B cell (primary cell): Measurements from ENCODE around the gene BANF2. TPM values are rescaled to one million over a fixed set of nuclear protein-coding genes. Genes with fewer than 3 reads are reported as not detected.

Source experiments
- ATAC-seq: fragments of 200-7000 bp; cut with Tn5 transposase; one replicate; pipeline ENCODE4 v1.10.0; 2021; ENCODE audit warnings: low read depth, mild to moderate bottlenecking, moderate number of reproducible peaks, moderate library complexity
- CTCF ChIA-PET: fragments of 350-600 bp; sonication (Branson Sonifier 250); formaldehyde crosslinking; loops from one replicate; lab custom pipeline; 2021; ENCODE audit warnings: antibody characterized with exemption, inconsistent platforms; lab: Charles Lee
- POLR2A ChIA-PET: fragments of 350-600 bp; sonication (Branson Sonifier 250); formaldehyde crosslinking; loops from one replicate; lab custom pipeline; 2021; ENCODE audit warnings: antibody characterized with exemption; lab: Charles Lee
- DNase-seq: peaks from one replicate; pipeline ENCODE4 v3.0.0; 2013
- H2AFZ ChIP-seq: 2 replicates; pipeline ENCODE4 v1.6.1; 2012; ENCODE audit warnings: mild to moderate bottlenecking, low read depth, low read length; ENCODE audit not compliant: insufficient read depth, poor library complexity, severe bottlenecking
- H3K27ac ChIP-seq, 2 donors: 1 replicate in 1 of 2; 2 replicates in 1 of 2; pipeline ENCODE4 v1.5.1; 2012 to 2013; ENCODE audit warnings: low read length in 2 of 2, mild to moderate bottlenecking in 2 of 2, moderate library complexity in 1 of 2
- H3K27me3 ChIP-seq, 4 experiments: fragments of 200-600 bp in 1 of 4; sonication (generic) in 1 of 4; replicated peaks in 1 of 4; 1 replicate in 2 of 4; 2 replicates in 2 of 4; pipeline versions ENCODE4 v1.6.1 to v1.7.0; 2013 to 2016; ENCODE audit warnings: low read length in 3 of 4, mild to moderate bottlenecking in 2 of 4, mixed read lengths in 1 of 4, moderate library complexity in 1 of 4; ENCODE audit not compliant: insufficient read depth in 4 of 4, control insufficient read depth in 3 of 4; ENCODE audit errors: control extremely low read depth in 1 of 4
- H3K36me3 ChIP-seq, 2 experiments: replicated peaks in 1 of 2; 1 replicate in 1 of 2; 2 replicates in 1 of 2; pipeline versions ENCODE4 v1.6.1 to v1.7.1; 2013; ENCODE audit warnings: low read length in 1 of 2; ENCODE audit not compliant: insufficient read depth in 2 of 2, control insufficient read depth in 1 of 2; ENCODE audit errors: control extremely low read depth in 1 of 2, extremely low read depth in 1 of 2
- H3K4me1 ChIP-seq, 2 donors: fragments of 200-600 bp in 1 of 2; sonication (generic) in 1 of 2; 1 replicate in 1 of 2; 2 replicates in 1 of 2; pipeline versions ENCODE4 v1.5.1 to v1.6.1; 2013 to 2017; ENCODE audit warnings: low read length in 2 of 2; ENCODE audit not compliant: control insufficient read depth in 2 of 2, insufficient read depth in 2 of 2
- H3K4me2 ChIP-seq: replicated peaks from 2 replicates; pipeline ENCODE3; 2012; ENCODE audit warnings: mild to moderate bottlenecking, low read depth, low read length; ENCODE audit not compliant: poor library complexity, severe bottlenecking
- H3K4me3 ChIP-seq, 5 experiments: fragments of 200-600 bp in 1 of 5; sonication (generic) in 1 of 5; 1 replicate in 3 of 5; 2 replicates in 2 of 5; pipeline versions ENCODE4 v1.5.1 to v1.7.0; 2011 to 2016; ENCODE audit warnings: low read length in 4 of 5, mild to moderate bottlenecking in 4 of 5, low read depth in 2 of 5, control low read depth in 1 of 5, moderate library complexity in 1 of 5; ENCODE audit not compliant: insufficient read depth in 1 of 5; ENCODE audit errors: control extremely low read depth in 1 of 5, extremely low read depth in 1 of 5
- H3K79me2 ChIP-seq: fragments of 200-600 bp; sonication (generic); one replicate; pipeline ENCODE4 v1.6.0; 2016; ENCODE audit warnings: low read length; ENCODE audit not compliant: control insufficient read depth, insufficient read depth
- H3K9ac ChIP-seq: fragments of 200-600 bp; sonication (generic); 2 replicates; pipeline ENCODE4 v1.6.1; 2017; ENCODE audit warnings: mild to moderate bottlenecking, low read length, moderate library complexity
- H3K9me3 ChIP-seq, 3 donors: one replicate each; pipeline versions ENCODE4 v1.6.1 to v1.7.1; 2013; ENCODE audit warnings: low read length in 2 of 3; ENCODE audit not compliant: control insufficient read depth in 2 of 3, insufficient read depth in 1 of 3; ENCODE audit errors: control extremely low read depth in 1 of 3
- H4K20me1 ChIP-seq: 2 replicates; pipeline ENCODE4 v1.6.0; 2012; ENCODE audit warnings: mild to moderate bottlenecking, low read length; ENCODE audit not compliant: insufficient read depth, control insufficient read depth, poor library complexity, severe bottlenecking
- H3K27ac Mint-ChIP-seq: one replicate; pipeline ENCODE4 v1.8.0; 2021; ENCODE audit warnings: mixed read lengths
- H3K27me3 Mint-ChIP-seq: one replicate; pipeline ENCODE4 v1.8.0; 2021; ENCODE audit warnings: mixed read lengths
- H3K4me1 Mint-ChIP-seq: one replicate; pipeline ENCODE4 v1.8.0; 2021; ENCODE audit warnings: mixed read lengths
- H3K4me3 Mint-ChIP-seq: one replicate; pipeline ENCODE4 v1.8.0; 2021; ENCODE audit warnings: mixed read lengths
- H3K9me3 Mint-ChIP-seq: one replicate; pipeline ENCODE4 v1.8.0; 2022; ENCODE audit warnings: mixed read lengths; ENCODE audit not compliant: insufficient read depth
- EZH2 ChIP-seq: IDR thresholded peaks from 2 replicates; pipeline ENCODE4 v1.6.1; 2012; ENCODE audit warnings: borderline replicate concordance, low read depth, mild to moderate bottlenecking, moderate library complexity, low read length; ENCODE audit not compliant: insufficient read depth, poor library complexity, severe bottlenecking
- WGBS: methylation state at CpG from one replicate; pipeline ENCODE4 v1.1.5; 2013; ENCODE audit warnings: missing lambda C conversion rate; ENCODE audit not compliant: insufficient coverage; 5-methylcytosine and 5-hydroxymethylcytosine counted together
- intact Hi-C: fragments of 100-400 bp; cut with micrococcal nuclease; formaldehyde crosslinking; loops from one replicate; pipeline ENCODE4 v1.10.0; 2022
- polyA plus RNA-seq: library from polyadenylated mRNA; depleted of rRNA; stranded (reverse); fragments of >200 nt; gene quantifications from 2 replicates; pipeline ENCODE4 v1.2.3, GENCODE V29; 2012
- total RNA-seq, 2 donors: library from RNA; stranded (reverse); fragments of 120-200 nt in 1 of 2; gene quantifications; 1 replicate in 1 of 2; 2 replicates in 1 of 2; pipeline versions ENCODE4 v1.2.3 to v1.2.4, GENCODE V29; 2013 to 2022
- TF ChIP-seq, protein P1 (sequence below): fragments of 200-600 bp; IDR thresholded peaks from one replicate; pipeline ENCODE4 v1.8.0; 2022; ENCODE audit warnings: antibody characterized with exemption, mild to moderate bottlenecking

BANF2 gene
- total and polyA plus RNA-seq, 2 donors (not counting 1 experiment from before 2014, with no cell fraction given), result not detected

DNA sequence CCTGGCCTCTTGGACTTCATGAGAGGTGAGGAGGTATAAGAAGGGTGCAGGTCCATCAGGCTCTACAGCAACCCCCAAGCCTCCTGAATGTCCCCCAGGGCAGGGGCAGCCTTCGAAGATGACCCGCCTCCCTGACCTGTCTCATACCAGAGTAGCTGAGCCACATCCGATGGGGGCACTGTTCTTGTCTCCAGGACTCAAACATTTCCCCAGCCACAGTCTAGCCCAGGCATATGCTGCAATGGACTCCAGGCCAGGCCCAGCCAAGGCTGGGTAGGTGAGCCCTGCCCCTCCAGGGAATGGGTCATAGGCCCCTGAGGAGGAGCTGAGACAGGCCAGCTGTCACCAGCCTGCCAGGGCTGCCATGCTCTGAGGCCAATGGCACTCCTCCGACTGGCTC is 65.3 kb downstream of the BANF2 start:
- CTCF ChIA-PET, result no interaction called here

DNA sequence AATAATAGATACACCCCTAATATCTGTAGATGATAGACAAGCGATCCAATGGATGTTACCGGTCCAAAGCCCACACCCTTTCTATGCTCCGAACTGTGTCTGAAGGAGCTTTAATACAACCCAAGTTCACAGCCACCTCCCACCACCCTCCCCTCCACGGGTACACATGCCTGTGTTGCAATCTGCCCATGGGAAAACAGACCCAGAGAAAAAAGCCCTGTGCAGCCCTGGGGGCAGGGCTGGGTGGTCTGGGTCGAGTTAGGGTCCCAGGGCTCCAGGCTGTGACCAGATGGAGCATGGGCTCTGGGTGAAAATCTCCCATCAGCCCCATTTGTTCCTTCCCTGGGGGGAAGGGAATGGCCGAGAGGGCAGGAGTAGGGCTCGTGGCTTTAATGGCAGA is 65.8 kb downstream of the BANF2 start:
- no peak overlapping the region for H3K4me3 Mint-ChIP-seq
- H3K27ac Mint-ChIP-seq, result no peak overlapping the region
- H3K27me3 Mint-ChIP-seq, result peaks cover 15% of the 10 kb centered on the region
- Histone ChIP-seq H3K4me3 (no peak overlapping the region), H3K79me2 (no peaks in the 10 kb centered on the region), H3K9me3 (peaks cover 0 to 12% (median 0%) of the 10 kb centered on the region in 3 donors), H3K27ac (no peak overlapping the region), H3K4me1 (peaks cover 0 to 3% of the 10 kb centered on the region in 2 donors), H2AFZ (no peak overlapping the region), H3K9ac (no peak overlapping the region), H3K4me2 (no peak overlapping the region), H4K20me1 (no peaks in the 10 kb centered on the region), H3K27me3 (peaks cover 0 to 9% (median 0%) of the 10 kb centered on the region in 4 experiments), H3K36me3 (no peaks in the 10 kb centered on the region)
- WGBS, result 87% methylated on average over 6 of the region's 7 CpGs
- peaks cover 3% of the 10 kb centered on the region for H3K4me1 Mint-ChIP-seq
- CTCF ChIA-PET, result no interaction called here
- POLR2A ChIA-PET, result no interaction called here
- ATAC-seq, result no peak
- intact Hi-C loops, result no loop called here
- no peak for DNase-seq
- no peaks in the 10 kb centered on the region for H3K9me3 Mint-ChIP-seq
- TF ChIP-seq, protein P1, sequence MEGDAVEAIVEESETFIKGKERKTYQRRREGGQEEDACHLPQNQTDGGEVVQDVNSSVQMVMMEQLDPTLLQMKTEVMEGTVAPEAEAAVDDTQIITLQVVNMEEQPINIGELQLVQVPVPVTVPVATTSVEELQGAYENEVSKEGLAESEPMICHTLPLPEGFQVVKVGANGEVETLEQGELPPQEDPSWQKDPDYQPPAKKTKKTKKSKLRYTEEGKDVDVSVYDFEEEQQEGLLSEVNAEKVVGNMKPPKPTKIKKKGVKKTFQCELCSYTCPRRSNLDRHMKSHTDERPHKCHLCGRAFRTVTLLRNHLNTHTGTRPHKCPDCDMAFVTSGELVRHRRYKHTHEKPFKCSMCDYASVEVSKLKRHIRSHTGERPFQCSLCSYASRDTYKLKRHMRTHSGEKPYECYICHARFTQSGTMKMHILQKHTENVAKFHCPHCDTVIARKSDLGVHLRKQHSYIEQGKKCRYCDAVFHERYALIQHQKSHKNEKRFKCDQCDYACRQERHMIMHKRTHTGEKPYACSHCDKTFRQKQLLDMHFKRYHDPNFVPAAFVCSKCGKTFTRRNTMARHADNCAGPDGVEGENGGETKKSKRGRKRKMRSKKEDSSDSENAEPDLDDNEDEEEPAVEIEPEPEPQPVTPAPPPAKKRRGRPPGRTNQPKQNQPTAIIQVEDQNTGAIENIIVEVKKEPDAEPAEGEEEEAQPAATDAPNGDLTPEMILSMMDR, result no peak
- no peak for TF ChIP-seq EZH2

More for the DNA sequence above, 65.3 kb downstream of the BANF2 start:
- Histone ChIP-seq H3K36me3 (no peaks in the 10 kb centered on the region), H3K9me3 (peaks cover 0 to 12% (median 0%) of the 10 kb centered on the region in 3 donors), H3K27ac (no peak overlapping the region), H4K20me1 (no peaks in the 10 kb centered on the region), H3K4me1 (peaks cover 0 to 3% of the 10 kb centered on the region in 2 donors), H3K79me2 (no peaks in the 10 kb centered on the region), H2AFZ (no peak overlapping the region), H3K27me3 (peaks cover 0 to 9% (median 0%) of the 10 kb centered on the region in 4 experiments), H3K9ac (no peak overlapping the region), H3K4me3 (no peak overlapping the region), H3K4me2 (no peak overlapping the region)
- ATAC-seq, result no peak
- TF ChIP-seq, protein P1, result no peak
- TF ChIP-seq EZH2, result no peak
- no peak overlapping the region for H3K27ac Mint-ChIP-seq
- peaks cover 3% of the 10 kb centered on the region for H3K4me1 Mint-ChIP-seq
- H3K9me3 Mint-ChIP-seq, result no peaks in the 10 kb centered on the region
- H3K27me3 Mint-ChIP-seq, result peaks cover 15% of the 10 kb centered on the region
- POLR2A ChIA-PET, result no interaction called here
- H3K4me3 Mint-ChIP-seq, result no peak overlapping the region
- no peak for DNase-seq
- 98% methylated on average over 4 of the region's 4 CpGs for WGBS
- intact Hi-C loops, result no loop called here
